Measurements from ENCODE around the gene STX8. TPM values are rescaled to one million over a fixed set of nuclear protein-coding genes. Genes with fewer than 3 reads are reported as not detected.

Gene STX8
- total RNA-seq, 2 experiments from 2014 or later = 84.8 to 91.7 TPM

- Mint-ChIP-seq H3K27me3 (no peaks in the 10 kb centered on the region), H3K4me1 (no peaks in the 10 kb centered on the region), H3K9me3 (peaks cover 25% of the 10 kb centered on the region), H3K27ac (no peak overlapping the region), H3K4me3 (no peak overlapping the region), H3K36me3 (ENCODE audit: low read depth) (peaks cover 9% of the 10 kb centered on the region)
- DNase-seq = no peak
- ChIA-PET POLR2A (no interaction called here), CTCF (no interaction called here)
Observed at GRCh38 chr17:9215465-9215864, 360.2 kb downstream of the STX8 start.

- ChIA-PET CTCF (interaction anchor here (0.6 kb wide), 1 partner anchor 363 kb away, joined by 3 read pairs; the partner anchor contains the start of gene CFAP52), POLR2A (no interaction called here)
- peaks cover 9% of the 10 kb centered on the region for H3K36me3 Mint-ChIP-seq (ENCODE audit: low read depth)
- H3K27me3 Mint-ChIP-seq = no peaks in the 10 kb centered on the region
- H3K4me1 Mint-ChIP-seq = no peaks in the 10 kb centered on the region
- H3K9me3 Mint-ChIP-seq = peaks cover 25% of the 10 kb centered on the region
- no peak overlapping the region for H3K27ac Mint-ChIP-seq
- H3K4me3 Mint-ChIP-seq = no peak overlapping the region
- no peak for DNase-seq
Observed at GRCh38 chr17:9213303-9213640, 362.3 kb downstream of the STX8 start.

- ChIA-PET CTCF (interaction anchor here (0.6 kb wide), 1 partner anchor 364 kb away, joined by 3 read pairs; the partner anchor contains the start of gene CFAP52), POLR2A (no interaction called here)
- Mint-ChIP-seq H3K4me1 (no peaks in the 10 kb centered on the region), H3K36me3 (ENCODE audit: low read depth) (peaks cover 9% of the 10 kb centered on the region), H3K27me3 (no peaks in the 10 kb centered on the region), H3K9me3 (peaks cover 20% of the 10 kb centered on the region), H3K4me3 (no peak overlapping the region), H3K27ac (no peak overlapping the region)
- no peak for DNase-seq
Observed at GRCh38 chr17:9212376-9213302, 363.0 kb downstream of the STX8 start.

GRCh38 chr17:9211133-9211765, 364.4 kb downstream of the STX8 start:
- Mint-ChIP-seq H3K9me3 (peaks cover 12% of the 10 kb centered on the region), H3K27me3 (no peaks in the 10 kb centered on the region), H3K4me3 (no peak overlapping the region), H3K4me1 (no peaks in the 10 kb centered on the region), H3K27ac (no peak overlapping the region), H3K36me3 (ENCODE audit: low read depth) (peaks cover 9% of the 10 kb centered on the region)
- CTCF ChIA-PET = no interaction called here
- DNase-seq = no peak
- POLR2A ChIA-PET = no interaction called here

GRCh38 chr17:9209781-9210370, 365.7 kb downstream of the STX8 start:
- CTCF ChIA-PET = no interaction called here
- no peaks in the 10 kb centered on the region for H3K36me3 Mint-ChIP-seq (ENCODE audit: low read depth)
- DNase-seq = no peak
- H3K4me1 Mint-ChIP-seq = peaks cover 2% of the 10 kb centered on the region
- H3K4me3 Mint-ChIP-seq = no peak overlapping the region
- H3K9me3 Mint-ChIP-seq = no peaks in the 10 kb centered on the region
- H3K27ac Mint-ChIP-seq = no peak overlapping the region
- POLR2A ChIA-PET = no interaction called here
- no peaks in the 10 kb centered on the region for H3K27me3 Mint-ChIP-seq

DNA sequence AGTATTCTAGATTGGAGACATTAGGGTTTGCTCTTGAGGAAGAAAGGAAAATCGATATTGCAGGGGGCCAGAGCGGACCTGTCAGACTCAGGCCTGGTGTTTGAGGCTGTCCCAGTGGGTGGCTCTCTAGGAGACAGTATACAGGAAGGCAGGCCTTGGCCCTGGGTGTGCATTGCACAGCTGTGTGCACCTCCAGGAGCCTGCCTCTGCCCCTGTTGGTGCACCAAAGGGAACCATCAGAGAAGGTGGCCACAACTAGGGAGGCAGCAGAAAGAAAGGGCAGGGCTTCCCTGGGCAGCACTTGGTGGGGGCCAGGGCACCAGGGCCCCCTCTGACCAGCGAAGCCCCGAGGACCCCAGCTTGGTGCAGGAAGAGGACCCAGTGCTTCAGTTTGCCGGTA, 366.3 kb downstream of the STX8 start:
- no peaks in the 10 kb centered on the region for H3K27me3 Mint-ChIP-seq
- ChIA-PET POLR2A (no interaction called here), CTCF (no interaction called here)
- H3K9me3 Mint-ChIP-seq = no peaks in the 10 kb centered on the region
- H3K27ac Mint-ChIP-seq = no peak overlapping the region
- no peak for DNase-seq
- H3K4me3 Mint-ChIP-seq = no peak overlapping the region
- H3K4me1 Mint-ChIP-seq = peaks cover 3% of the 10 kb centered on the region
- no peaks in the 10 kb centered on the region for H3K36me3 Mint-ChIP-seq (ENCODE audit: low read depth)

DNA sequence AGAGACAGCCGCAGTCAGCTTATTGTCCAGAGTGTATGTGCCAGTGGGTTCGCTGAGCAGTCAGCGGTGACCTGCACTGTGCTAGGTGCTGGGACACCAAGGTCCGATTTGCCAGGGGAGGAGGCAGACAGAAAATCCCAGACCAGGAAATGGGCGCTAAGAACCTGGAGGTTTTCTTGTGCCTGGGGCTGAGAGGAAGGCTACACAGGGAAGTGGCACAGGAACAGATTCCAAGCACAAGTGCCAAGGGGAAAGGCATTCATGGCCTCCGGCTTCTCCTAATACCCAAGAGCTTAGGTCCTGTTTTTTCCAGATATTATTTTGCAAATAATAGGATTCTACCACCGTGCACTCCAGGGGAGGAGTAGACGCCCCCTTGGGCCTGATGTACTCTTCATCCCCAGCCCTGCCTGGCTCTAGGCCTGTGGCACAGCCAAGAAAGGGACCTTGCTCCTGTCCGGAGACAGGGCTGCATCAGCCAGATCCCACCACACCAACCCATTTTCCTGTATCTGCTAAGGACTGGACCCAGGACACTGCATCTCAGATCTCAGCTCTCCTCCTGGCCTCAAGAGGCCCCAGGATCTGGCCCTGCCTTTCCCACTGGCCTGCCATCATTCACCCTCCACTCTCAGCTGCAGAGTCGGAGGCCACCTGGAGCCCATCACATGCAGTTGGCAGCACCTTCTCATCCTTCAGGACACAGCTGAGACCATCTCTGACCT, 367.1 kb downstream of the STX8 start:
- no peaks in the 10 kb centered on the region for H3K9me3 Mint-ChIP-seq
- H3K36me3 Mint-ChIP-seq (ENCODE audit: low read depth) = no peaks in the 10 kb centered on the region
- no peak for DNase-seq
- no peak overlapping the region for H3K27ac Mint-ChIP-seq
- no peaks in the 10 kb centered on the region for H3K27me3 Mint-ChIP-seq
- CTCF ChIA-PET = no interaction called here
- POLR2A ChIA-PET = no interaction called here
- H3K4me3 Mint-ChIP-seq = no peak overlapping the region
- H3K4me1 Mint-ChIP-seq = peaks cover 6% of the 10 kb centered on the region

- Mint-ChIP-seq H3K4me1 (peaks cover 12% of the 10 kb centered on the region), H3K27me3 (no peaks in the 10 kb centered on the region)
Observed at GRCh38 chr17:9206741-9207332, 368.8 kb downstream of the STX8 start.

GRCh38 chr17:9206410-9206703, 369.3 kb downstream of the STX8 start:
- POLR2A ChIA-PET = no interaction called here
- H3K36me3 Mint-ChIP-seq (ENCODE audit: low read depth) = no peaks in the 10 kb centered on the region
- H3K27me3 Mint-ChIP-seq = no peaks in the 10 kb centered on the region
- H3K4me3 Mint-ChIP-seq = no peak overlapping the region
- no peaks in the 10 kb centered on the region for H3K9me3 Mint-ChIP-seq
- CTCF ChIA-PET = no interaction called here
- no peak for DNase-seq
- H3K4me1 Mint-ChIP-seq = peaks cover 12% of the 10 kb centered on the region
- no peak overlapping the region for H3K27ac Mint-ChIP-seq

More at GRCh38 chr17:9206741-9207332, 368.8 kb downstream of the STX8 start:
- H3K36me3 Mint-ChIP-seq (ENCODE audit: low read depth) = no peaks in the 10 kb centered on the region
- DNase-seq = no peak
- H3K9me3 Mint-ChIP-seq = no peaks in the 10 kb centered on the region
- ChIA-PET CTCF (no interaction called here), POLR2A (no interaction called here)
- H3K27ac Mint-ChIP-seq = no peak overlapping the region
- no peak overlapping the region for H3K4me3 Mint-ChIP-seq

DNA sequence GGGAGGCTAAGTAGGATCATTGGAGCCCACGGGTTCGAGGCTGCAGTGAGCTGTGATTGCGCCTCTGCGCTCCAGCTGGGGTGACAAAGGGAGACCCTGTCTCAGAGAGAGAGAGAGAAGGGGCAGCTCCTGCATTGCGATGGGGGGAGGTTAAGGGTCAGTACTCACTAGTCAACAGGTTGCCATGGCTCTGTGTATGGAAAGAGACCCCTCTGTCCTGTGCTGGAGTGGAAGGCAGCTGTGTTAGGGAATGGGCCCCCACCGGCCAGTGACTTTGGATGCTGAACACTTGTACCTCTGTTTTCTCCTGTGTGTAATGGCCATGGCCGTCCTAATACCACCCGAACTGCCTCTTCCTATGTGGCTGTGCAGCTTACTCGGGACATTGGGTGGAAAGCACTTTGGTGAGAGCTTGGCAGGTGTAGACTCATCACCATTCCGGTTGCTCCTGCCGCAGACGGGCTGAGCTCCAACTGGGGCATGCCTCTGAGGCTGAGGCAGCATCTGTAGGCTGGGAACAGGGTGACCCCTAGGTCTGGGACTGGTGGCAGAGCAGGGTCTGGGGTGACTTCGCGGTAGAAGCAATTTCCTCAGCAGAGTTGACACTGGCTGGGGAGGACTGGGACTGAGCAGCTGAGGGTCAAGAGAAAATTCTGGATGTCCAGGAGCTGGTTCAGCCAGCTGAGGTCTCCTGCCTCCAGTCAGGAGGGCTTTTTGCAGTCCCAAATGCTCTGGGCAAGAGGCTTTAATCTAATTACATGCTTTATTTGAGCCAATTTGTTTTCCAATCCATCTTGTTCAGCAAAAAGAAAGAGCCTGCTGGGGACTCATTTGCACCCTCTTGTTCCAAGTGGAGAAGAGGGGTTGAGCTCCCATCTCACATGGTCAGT, 369.9 kb downstream of the STX8 start:
- no peaks in the 10 kb centered on the region for H3K27me3 Mint-ChIP-seq
- CTCF ChIA-PET = no interaction called here
- no peak overlapping the region for H3K4me3 Mint-ChIP-seq
- DNase-seq = no peak
- H3K4me1 Mint-ChIP-seq = peaks cover 12% of the 10 kb centered on the region
- H3K9me3 Mint-ChIP-seq = no peaks in the 10 kb centered on the region
- H3K36me3 Mint-ChIP-seq (ENCODE audit: low read depth) = no peaks in the 10 kb centered on the region
- peak overlapping the region; percentile 36 for H3K27ac Mint-ChIP-seq
- POLR2A ChIA-PET = no interaction called here

GRCh38 chr17:9204637-9205329, 370.8 kb downstream of the STX8 start:
- Mint-ChIP-seq H3K27me3 (no peaks in the 10 kb centered on the region), H3K4me1 (peaks cover 12% of the 10 kb centered on the region)
- CTCF ChIA-PET = no interaction called here

More at GRCh38 chr17:9204637-9205329, 370.8 kb downstream of the STX8 start:
- DNase-seq = no peak
- POLR2A ChIA-PET = no interaction called here
- H3K36me3 Mint-ChIP-seq (ENCODE audit: low read depth) = no peaks in the 10 kb centered on the region
- no peaks in the 10 kb centered on the region for H3K9me3 Mint-ChIP-seq
- no peak overlapping the region for H3K4me3 Mint-ChIP-seq
- H3K27ac Mint-ChIP-seq = peak overlapping the region; percentile 41
